ENCODE measurements around the gene TSPAN3. TPM values are rescaled to one million over a fixed set of nuclear protein-coding genes. Genes with fewer than 3 reads are reported as not detected.

Gene TSPAN3
- total RNA-seq, 1 experiment from 2014 or later, result 237 TPM

DNA sequence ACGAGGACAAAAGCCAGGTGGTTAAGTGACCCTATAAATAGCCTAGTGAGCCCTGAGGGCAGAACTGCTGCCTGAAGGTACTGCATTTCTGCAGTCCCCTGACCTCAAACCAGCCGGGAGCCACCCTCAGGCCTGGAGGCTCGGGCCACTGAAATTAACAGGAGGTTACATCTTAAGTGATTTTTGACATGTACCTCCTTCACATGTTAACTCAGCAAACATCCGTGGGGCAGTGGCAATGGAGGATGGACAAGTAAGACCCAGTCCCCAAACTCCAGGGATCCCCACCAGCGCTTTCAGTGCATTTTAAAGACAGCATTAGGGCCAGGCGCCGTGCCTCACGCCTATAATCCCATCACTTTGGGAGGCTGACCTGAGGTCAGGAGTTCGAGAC is 49.8 kb downstream of the TSPAN3 start:
- Histone ChIP-seq H3K27me3 (replicated peaks; ENCODE audit: control insufficient read depth, insufficient read depth, low read length) (no peaks in the 10 kb centered on the region), H3K4me1 (no peaks in the 10 kb centered on the region), H3K9me3 (no peaks in the 10 kb centered on the region), H3K4me3 (ENCODE audit: low read depth, low read length) (no peak overlapping the region), H3K36me3 (ENCODE audit: control insufficient read depth, insufficient read depth, low read length) (no peaks in the 10 kb centered on the region)
- POLR2A ChIA-PET, result no interaction called here
- no peak overlapping the region for H3K27ac Mint-ChIP-seq (ENCODE audit: unreplicated experiment)
- no peak overlapping the region for H3K4me3 Mint-ChIP-seq (ENCODE audit: unreplicated experiment)
- H3K27me3 Mint-ChIP-seq (ENCODE audit: insufficient read depth, unreplicated experiment), result no peaks in the 10 kb centered on the region
- no TSS peak for BruUV-seq (replicated peaks)
- peak in 1 of 2 experiments; percentile 36 for DNase-seq
- no peaks in the 10 kb centered on the region for H3K4me1 Mint-ChIP-seq (ENCODE audit: low read depth, unreplicated experiment)
- TF ChIP-seq, protein P1, sequence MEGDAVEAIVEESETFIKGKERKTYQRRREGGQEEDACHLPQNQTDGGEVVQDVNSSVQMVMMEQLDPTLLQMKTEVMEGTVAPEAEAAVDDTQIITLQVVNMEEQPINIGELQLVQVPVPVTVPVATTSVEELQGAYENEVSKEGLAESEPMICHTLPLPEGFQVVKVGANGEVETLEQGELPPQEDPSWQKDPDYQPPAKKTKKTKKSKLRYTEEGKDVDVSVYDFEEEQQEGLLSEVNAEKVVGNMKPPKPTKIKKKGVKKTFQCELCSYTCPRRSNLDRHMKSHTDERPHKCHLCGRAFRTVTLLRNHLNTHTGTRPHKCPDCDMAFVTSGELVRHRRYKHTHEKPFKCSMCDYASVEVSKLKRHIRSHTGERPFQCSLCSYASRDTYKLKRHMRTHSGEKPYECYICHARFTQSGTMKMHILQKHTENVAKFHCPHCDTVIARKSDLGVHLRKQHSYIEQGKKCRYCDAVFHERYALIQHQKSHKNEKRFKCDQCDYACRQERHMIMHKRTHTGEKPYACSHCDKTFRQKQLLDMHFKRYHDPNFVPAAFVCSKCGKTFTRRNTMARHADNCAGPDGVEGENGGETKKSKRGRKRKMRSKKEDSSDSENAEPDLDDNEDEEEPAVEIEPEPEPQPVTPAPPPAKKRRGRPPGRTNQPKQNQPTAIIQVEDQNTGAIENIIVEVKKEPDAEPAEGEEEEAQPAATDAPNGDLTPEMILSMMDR (IDR thresholded peaks at IDR 0.05; ENCODE audit: insufficient read depth in 1 of 2, low read depth in 1 of 2, low read length in 1 of 2, severe bottlenecking in 1 of 2, unreplicated experiment in 1 of 2), result no peak
- H3K9me3 Mint-ChIP-seq (ENCODE audit: unreplicated experiment), result no peaks in the 10 kb centered on the region
- CTCF ChIA-PET, result no interaction called here
- H3K36me3 Mint-ChIP-seq (ENCODE audit: insufficient read depth, unreplicated experiment), result peaks cover 4% of the 10 kb centered on the region
- intact Hi-C loops (cut with micrococcal nuclease; ENCODE audit: unreplicated experiment), result no loop called here

DNA sequence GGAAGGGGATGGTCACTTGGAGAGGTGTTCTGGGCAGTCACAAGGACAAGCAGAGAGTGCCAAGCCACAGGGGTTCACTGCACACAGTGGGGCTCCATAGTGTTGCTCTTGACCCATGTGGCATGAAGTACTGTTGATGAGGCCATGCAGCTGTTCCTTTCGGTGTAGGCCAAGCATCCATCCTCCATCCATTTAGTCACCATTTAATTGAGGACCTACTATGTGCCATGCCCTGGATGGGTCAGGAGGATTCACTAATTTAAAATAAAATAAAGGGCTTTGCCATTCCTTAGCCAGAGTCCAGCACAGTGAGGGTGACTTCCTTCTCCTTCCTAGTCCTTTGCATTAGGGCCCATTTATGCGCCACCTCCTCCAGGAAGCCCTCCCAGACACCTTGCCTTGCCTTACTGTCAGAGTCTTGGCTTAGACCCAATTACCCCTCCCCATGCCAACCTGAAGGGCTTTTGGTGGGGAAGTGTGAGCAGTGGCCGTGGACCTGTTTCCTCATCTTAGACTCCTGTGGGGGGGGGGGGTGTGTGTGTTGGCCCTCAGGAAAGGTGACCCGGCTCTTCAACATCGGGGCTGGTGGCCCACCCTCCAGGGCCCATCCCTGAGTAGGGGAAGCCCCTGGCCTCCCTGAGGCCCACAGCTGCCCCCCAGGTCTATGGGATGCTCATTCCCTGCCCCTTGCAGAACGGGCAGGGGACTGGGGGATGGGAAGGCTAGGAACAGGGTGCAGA is 50.4 kb downstream of the TSPAN3 start:
- no peaks in the 10 kb centered on the region for H3K27me3 Mint-ChIP-seq (ENCODE audit: insufficient read depth, unreplicated experiment)
- no peak overlapping the region for H3K4me3 Mint-ChIP-seq (ENCODE audit: unreplicated experiment)
- H3K9me3 ChIP-seq, result no peaks in the 10 kb centered on the region
- BruUV-seq (replicated peaks), result no TSS peak
- CTCF ChIA-PET, result no interaction called here
- H3K4me1 ChIP-seq, result no peaks in the 10 kb centered on the region
- no peaks in the 10 kb centered on the region for H3K36me3 ChIP-seq (ENCODE audit: control insufficient read depth, insufficient read depth, low read length)
- H3K27me3 ChIP-seq (replicated peaks; ENCODE audit: control insufficient read depth, insufficient read depth, low read length), result no peaks in the 10 kb centered on the region
- POLR2A ChIA-PET, result no interaction called here
- no peak for DNase-seq
- H3K4me1 Mint-ChIP-seq (ENCODE audit: low read depth, unreplicated experiment), result no peaks in the 10 kb centered on the region
- TF ChIP-seq, protein P1 (IDR thresholded peaks at IDR 0.05; ENCODE audit: insufficient read depth in 1 of 2, low read depth in 1 of 2, low read length in 1 of 2, severe bottlenecking in 1 of 2, unreplicated experiment in 1 of 2), result no peak
- H3K4me3 ChIP-seq (ENCODE audit: low read depth, low read length), result no peak overlapping the region
- peaks cover 4% of the 10 kb centered on the region for H3K36me3 Mint-ChIP-seq (ENCODE audit: insufficient read depth, unreplicated experiment)
- no peak overlapping the region for H3K27ac Mint-ChIP-seq (ENCODE audit: unreplicated experiment)
- intact Hi-C loops (cut with micrococcal nuclease; ENCODE audit: unreplicated experiment), result no loop called here
- no peaks in the 10 kb centered on the region for H3K9me3 Mint-ChIP-seq (ENCODE audit: unreplicated experiment)

DNA sequence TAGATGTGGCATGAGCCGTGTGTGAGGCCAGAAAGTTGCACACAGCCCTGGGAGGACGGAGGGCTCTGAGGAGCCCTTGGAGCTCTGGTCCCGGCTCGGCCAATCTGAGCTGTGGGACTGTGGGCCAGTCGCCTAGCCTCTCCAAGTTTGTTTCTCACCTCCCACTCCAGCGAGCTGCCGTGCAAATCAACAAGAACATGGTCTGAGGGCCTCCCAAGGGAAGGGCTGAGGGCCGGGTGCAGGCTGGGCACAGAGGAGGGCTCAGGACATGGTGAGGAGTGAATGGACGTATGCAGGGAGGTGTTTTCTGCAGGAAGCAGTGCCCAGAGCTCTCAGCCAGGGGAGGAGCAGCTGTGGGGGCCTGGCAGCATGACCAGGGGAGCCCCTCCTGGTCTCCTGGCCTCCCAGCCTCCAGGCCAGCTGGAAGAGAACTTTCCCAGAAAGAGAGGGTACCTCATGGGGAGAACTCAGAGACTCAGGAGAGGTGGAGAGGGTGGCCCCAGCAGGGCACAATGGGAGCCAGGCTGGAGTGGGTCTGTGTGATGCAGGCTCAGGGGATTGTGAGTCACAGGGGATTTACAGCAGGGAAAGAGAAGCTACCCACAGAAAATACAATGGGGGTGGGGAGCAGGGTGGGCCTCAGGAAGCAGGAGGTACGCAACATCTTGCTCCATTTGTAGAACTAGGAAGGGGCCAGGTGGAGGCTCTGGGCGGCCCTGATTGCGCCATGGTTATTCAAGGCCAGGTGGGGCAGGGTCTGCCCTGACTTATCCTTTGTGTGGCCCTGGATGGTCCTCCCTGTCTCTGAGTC is 51.2 kb downstream of the TSPAN3 start:
- CTCF ChIA-PET, result no interaction called here

More for the DNA sequence above, 51.2 kb downstream of the TSPAN3 start:
- no peaks in the 10 kb centered on the region for H3K9me3 Mint-ChIP-seq (ENCODE audit: unreplicated experiment)
- no peaks in the 10 kb centered on the region for H3K4me1 ChIP-seq
- intact Hi-C loops (cut with micrococcal nuclease; ENCODE audit: unreplicated experiment), result no loop called here
- no TSS peak for BruUV-seq (replicated peaks)
- TF ChIP-seq, protein P1 (IDR thresholded peaks at IDR 0.05; ENCODE audit: insufficient read depth in 1 of 2, low read depth in 1 of 2, low read length in 1 of 2, severe bottlenecking in 1 of 2, unreplicated experiment in 1 of 2), result no peak
- H3K4me3 ChIP-seq (ENCODE audit: low read depth, low read length), result no peak overlapping the region
- peak overlapping the region; percentile 5 for H3K27ac Mint-ChIP-seq (ENCODE audit: unreplicated experiment)
- H3K4me1 Mint-ChIP-seq (ENCODE audit: low read depth, unreplicated experiment), result no peaks in the 10 kb centered on the region
- POLR2A ChIA-PET, result no interaction called here
- H3K27me3 Mint-ChIP-seq (ENCODE audit: insufficient read depth, unreplicated experiment), result no peaks in the 10 kb centered on the region
- no peak overlapping the region for H3K4me3 Mint-ChIP-seq (ENCODE audit: unreplicated experiment)
- no peak for DNase-seq
- H3K36me3 ChIP-seq (ENCODE audit: control insufficient read depth, insufficient read depth, low read length), result no peaks in the 10 kb centered on the region
- H3K27me3 ChIP-seq (replicated peaks; ENCODE audit: control insufficient read depth, insufficient read depth, low read length), result no peaks in the 10 kb centered on the region
- no peaks in the 10 kb centered on the region for H3K9me3 ChIP-seq
- peaks cover 4% of the 10 kb centered on the region for H3K36me3 Mint-ChIP-seq (ENCODE audit: insufficient read depth, unreplicated experiment)

All from Caco-2 (cell line).